ENCODE data around the gene NBPF3. TPM values are rescaled to one million over a fixed set of nuclear protein-coding genes. Genes with fewer than 3 reads are reported as not detected.

NBPF3 gene
- total RNA-seq, 1 donor from 2014 or later = 17.5 TPM

- no peak for TF ChIP-seq CTCF (IDR thresholded peaks at IDR 0.05; ENCODE audit: unreplicated experiment)
- no peak for DNase-seq (ENCODE audit: low spot score in 2 of 2, unreplicated experiment in 2 of 2)
- no peak overlapping the region for H3K4me3 Mint-ChIP-seq
- no peaks in the 10 kb centered on the region for H3K9me3 Mint-ChIP-seq
- H3K27me3 Mint-ChIP-seq (ENCODE audit: low read depth) = no peaks in the 10 kb centered on the region
- H3K36me3 Mint-ChIP-seq = no peaks in the 10 kb centered on the region
- no peak overlapping the region for H3K27ac Mint-ChIP-seq
- H3K4me1 Mint-ChIP-seq = peaks cover 3% of the 10 kb centered on the region
Observed at GRCh38 chr1:21521717-21522060, 81.8 kb downstream of the NBPF3 start.

DNA sequence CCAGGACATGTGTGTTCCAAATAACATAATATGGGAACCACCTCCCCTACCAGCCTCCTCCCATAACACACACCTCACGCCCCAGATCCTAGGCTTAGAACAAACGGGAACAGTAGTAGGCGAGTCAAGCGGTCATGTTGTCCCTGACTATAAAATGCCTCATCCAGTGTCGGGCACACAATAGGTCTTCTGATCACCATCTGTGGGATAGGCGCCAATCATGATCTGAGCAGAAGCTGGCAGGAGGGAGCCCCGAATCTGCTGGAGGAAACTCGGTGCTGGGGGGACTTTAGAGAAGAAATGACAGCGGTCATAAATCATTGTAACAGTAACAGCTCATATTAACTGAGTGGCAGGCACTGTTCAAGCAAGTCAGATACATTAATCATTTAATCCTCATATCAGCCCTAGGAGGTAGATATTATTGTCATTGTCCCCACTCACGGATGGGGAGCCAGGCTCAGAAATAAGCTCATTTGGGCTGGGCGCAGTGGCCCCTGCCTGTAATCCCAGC lies 82.6 kb downstream of the NBPF3 start:
- Mint-ChIP-seq H3K27ac (no peak overlapping the region), H3K4me1 (peaks cover 3% of the 10 kb centered on the region), H3K36me3 (no peaks in the 10 kb centered on the region), H3K27me3 (ENCODE audit: low read depth) (no peaks in the 10 kb centered on the region), H3K9me3 (no peaks in the 10 kb centered on the region), H3K4me3 (no peak overlapping the region)
- TF ChIP-seq CTCF (IDR thresholded peaks at IDR 0.05; ENCODE audit: unreplicated experiment) = no peak
- no peak for DNase-seq (ENCODE audit: low spot score in 2 of 2, unreplicated experiment in 2 of 2)

DNA sequence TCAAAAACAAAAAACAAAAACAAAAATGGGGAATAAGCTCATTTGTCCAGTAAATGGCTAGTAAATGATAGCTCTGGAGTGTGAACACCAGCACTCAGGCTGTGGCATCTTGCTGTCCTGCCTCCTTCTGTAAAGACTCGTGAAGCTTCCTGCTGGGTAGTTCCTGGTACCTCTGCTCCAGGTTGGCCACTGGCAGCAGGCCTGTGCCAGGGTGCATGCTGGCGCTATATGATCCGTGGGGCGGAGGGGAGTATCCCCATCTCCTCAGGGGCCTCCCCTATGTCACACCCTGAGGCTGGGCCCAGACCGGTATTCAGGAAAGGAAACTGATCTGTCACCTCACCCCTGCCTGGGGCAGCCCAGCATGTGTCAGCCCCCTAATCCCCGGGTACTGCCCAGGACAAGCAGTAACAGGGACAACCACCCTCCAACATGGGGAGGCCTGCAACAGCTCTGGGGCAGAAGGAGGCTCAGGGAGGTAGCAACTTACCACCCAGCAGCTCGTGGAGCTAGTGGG lies 83.4 kb downstream of the NBPF3 start:
- no peak for TF ChIP-seq CTCF (IDR thresholded peaks at IDR 0.05; ENCODE audit: unreplicated experiment)
- Mint-ChIP-seq H3K27me3 (ENCODE audit: low read depth) (no peaks in the 10 kb centered on the region), H3K4me3 (no peak overlapping the region), H3K9me3 (no peaks in the 10 kb centered on the region), H3K36me3 (no peaks in the 10 kb centered on the region), H3K27ac (no peak overlapping the region), H3K4me1 (peaks cover 3% of the 10 kb centered on the region)
- no peak for DNase-seq (ENCODE audit: low spot score in 2 of 2, unreplicated experiment in 2 of 2)

DNA sequence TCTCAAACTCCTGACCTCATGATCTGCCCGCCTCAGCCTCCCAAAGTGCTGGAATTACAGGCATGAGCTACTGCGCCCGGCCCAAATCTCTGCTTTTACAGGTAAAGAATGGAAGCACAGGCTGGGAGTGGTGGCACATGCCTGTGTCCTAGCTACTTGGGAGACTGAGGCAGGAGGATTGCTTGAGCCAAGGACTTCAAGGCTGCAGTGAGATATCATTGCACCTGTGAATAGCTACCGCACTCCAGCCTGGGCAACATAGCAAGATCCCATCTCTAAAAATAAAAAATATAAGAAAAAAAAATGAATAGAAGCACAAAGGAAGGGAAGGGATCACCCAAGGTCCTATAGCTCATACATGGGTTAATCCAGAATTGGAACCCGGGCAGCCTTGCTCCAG lies 84.3 kb downstream of the NBPF3 start:
- Mint-ChIP-seq H3K4me1 (peaks cover 3% of the 10 kb centered on the region), H3K36me3 (no peaks in the 10 kb centered on the region), H3K27me3 (ENCODE audit: low read depth) (no peaks in the 10 kb centered on the region), H3K27ac (no peak overlapping the region), H3K9me3 (no peaks in the 10 kb centered on the region), H3K4me3 (no peak overlapping the region)
- TF ChIP-seq CTCF (IDR thresholded peaks at IDR 0.05; ENCODE audit: unreplicated experiment) = no peak
- DNase-seq (ENCODE audit: low spot score in 2 of 2, unreplicated experiment in 2 of 2) = no peak

DNA sequence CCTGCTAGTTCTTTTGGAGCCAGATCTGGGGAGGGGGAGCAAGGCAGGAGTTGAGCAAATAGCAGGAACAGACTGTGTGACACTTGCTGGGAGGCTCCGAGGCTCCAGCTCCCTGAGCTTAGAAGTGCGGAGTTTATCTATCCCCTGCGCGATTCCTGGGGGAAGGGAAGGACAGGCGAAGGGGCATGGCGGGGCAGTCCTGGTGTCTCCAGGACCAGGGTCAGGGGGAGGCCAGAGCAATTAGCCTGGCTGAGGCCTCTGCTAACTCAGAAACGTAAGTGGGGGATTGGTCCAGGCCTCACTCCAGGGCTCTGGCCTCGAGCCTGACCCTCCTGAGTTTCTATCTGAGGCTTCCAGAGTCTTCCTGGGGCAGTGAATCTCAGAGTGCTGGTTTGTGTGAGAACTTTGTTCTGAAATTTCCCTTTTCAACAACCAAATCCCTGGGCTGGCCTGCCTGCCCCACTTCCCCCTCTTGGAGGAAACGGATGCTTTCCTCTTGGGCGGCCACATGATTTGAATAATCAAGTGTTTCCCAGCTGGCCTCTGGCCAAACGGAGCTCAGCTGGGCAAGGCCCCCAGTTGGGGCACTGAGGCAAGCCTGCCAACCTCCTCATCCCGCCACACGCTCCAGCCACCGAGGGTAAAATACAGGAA lies 84.9 kb downstream of the NBPF3 start:
- no peak for TF ChIP-seq CTCF (IDR thresholded peaks at IDR 0.05; ENCODE audit: unreplicated experiment)
- H3K27me3 Mint-ChIP-seq (ENCODE audit: low read depth) = peaks cover 3% of the 10 kb centered on the region
- no peak for DNase-seq (ENCODE audit: low spot score in 2 of 2, unreplicated experiment in 2 of 2)
- no peak overlapping the region for H3K27ac Mint-ChIP-seq
- H3K4me3 Mint-ChIP-seq = no peak overlapping the region
- no peaks in the 10 kb centered on the region for H3K36me3 Mint-ChIP-seq
- H3K9me3 Mint-ChIP-seq = no peaks in the 10 kb centered on the region
- peaks cover 3% of the 10 kb centered on the region for H3K4me1 Mint-ChIP-seq

Measured in mesothelial cell of epicardium (in vitro differentiated cells).